WTC11 (cell line): ENCODE measurements around the gene EIF5. TPM values are rescaled to one million over a fixed set of nuclear protein-coding genes. Genes with fewer than 3 reads are reported as not detected.

ENCODE experiments used
- ATAC-seq: fragments of 200-7000 bp; cut with Tn5 transposase; 2 replicates; pipeline ENCODE4 v1.10.0; 2021; ENCODE audit warnings: mild to moderate bottlenecking, moderate library complexity
- CTCF ChIA-PET: fragments of 300-600 bp; sonication (Branson Sonifier 250); formaldehyde crosslinking; loops from one replicate; lab custom pipeline; 2021; ENCODE audit warnings: antibody characterized with exemption; lab: Charles Lee
- POLR2A ChIA-PET: fragments of 350-600 bp; sonication (Branson Sonifier 250); formaldehyde crosslinking; loops from one replicate; lab custom pipeline; 2021; ENCODE audit warnings: antibody characterized with exemption; lab: Charles Lee
- DNase-seq: peaks from one replicate; pipeline ENCODE4 v3.0.0; 2021; ENCODE audit warnings: low spot score
- H3K27ac Mint-ChIP-seq: 2 replicates; pipeline ENCODE4 v1.8.0; 2021; ENCODE audit warnings: mixed read lengths
- H3K27me3 Mint-ChIP-seq: 2 replicates; pipeline ENCODE4 v1.8.0; 2021; ENCODE audit warnings: low read depth, mild to moderate bottlenecking, moderate library complexity, mixed read lengths
- H3K36me3 Mint-ChIP-seq: 2 replicates; pipeline ENCODE4 v1.8.0; 2021; ENCODE audit warnings: mixed read lengths
- H3K4me1 Mint-ChIP-seq: 2 replicates; pipeline ENCODE4 v1.8.0; 2022; ENCODE audit warnings: mixed read lengths
- H3K4me3 Mint-ChIP-seq: 2 replicates; pipeline ENCODE4 v1.8.0; 2021; ENCODE audit warnings: mild to moderate bottlenecking, moderate library complexity, mixed read lengths
- H3K9me3 Mint-ChIP-seq: 2 replicates; pipeline ENCODE4 v1.8.0; 2021; ENCODE audit warnings: mixed read lengths
- ARID4B ChIP-seq: sonication (generic); formaldehyde crosslinking; IDR thresholded peaks from 2 replicates; pipeline ENCODE4 v1.8.0; 2023; ENCODE audit warnings: missing genetic modification reagents, mild to moderate bottlenecking, borderline replicate concordance
- ATF1 ChIP-seq: sonication (generic); formaldehyde crosslinking; IDR thresholded peaks from 2 replicates; pipeline ENCODE4 v1.8.1; 2023; ENCODE audit warnings: mild to moderate bottlenecking, moderate library complexity, missing genetic modification reagents
- EMX1 ChIP-seq: fragments of 250-450 bp; sonication (Bioruptor Pico); IDR thresholded peaks from 2 replicates; pipeline ENCODE4 v1.8.0; 2021; ENCODE audit warnings: mild to moderate bottlenecking
- FOXP1 ChIP-seq: sonication (generic); formaldehyde crosslinking; IDR thresholded peaks from 2 replicates; pipeline ENCODE4 v1.8.0; 2022; ENCODE audit warnings: missing genetic modification reagents, mild to moderate bottlenecking, moderate library complexity, borderline replicate concordance
- SOX15 ChIP-seq: fragments of 250-450 bp; sonication (Bioruptor Pico); IDR thresholded peaks from 2 replicates; pipeline ENCODE4 v1.9.0; 2021; ENCODE audit warnings: mild to moderate bottlenecking
- TCF7 ChIP-seq: sonication (generic); formaldehyde crosslinking; IDR thresholded peaks from 2 replicates; pipeline ENCODE4 v1.8.0; 2022; ENCODE audit warnings: mild to moderate bottlenecking, low read depth, missing genetic modification reagents, moderate library complexity
- TEAD1 ChIP-seq: sonication (generic); formaldehyde crosslinking; IDR thresholded peaks from 2 replicates; pipeline ENCODE4 v1.8.0; 2022; ENCODE audit warnings: mild to moderate bottlenecking, missing genetic modification reagents
- ZNF121 ChIP-seq: sonication (generic); formaldehyde crosslinking; IDR thresholded peaks from 2 replicates; pipeline ENCODE4 v1.8.0; 2023; ENCODE audit warnings: missing genetic modification reagents
- ZNF138 ChIP-seq: sonication (generic); formaldehyde crosslinking; conservative IDR thresholded peaks from 2 replicates; pipeline ENCODE4 v1.8.1; 2022; ENCODE audit warnings: mild to moderate bottlenecking, moderate library complexity, missing genetic modification reagents
- ZNF219 ChIP-seq: sonication (generic); formaldehyde crosslinking; IDR thresholded peaks from 2 replicates; pipeline ENCODE4 v1.8.0; 2023; ENCODE audit warnings: missing genetic modification reagents, mild to moderate bottlenecking, borderline replicate concordance
- ZNF281 ChIP-seq: sonication (generic); formaldehyde crosslinking; IDR thresholded peaks from 2 replicates; pipeline ENCODE4 v1.8.0; 2023; ENCODE audit warnings: mild to moderate bottlenecking, missing genetic modification reagents
- ZNF317 ChIP-seq: sonication (generic); formaldehyde crosslinking; IDR thresholded peaks from 2 replicates; pipeline ENCODE4 v1.8.1; 2023; ENCODE audit warnings: low read depth, mild to moderate bottlenecking, moderate library complexity, missing genetic modification reagents, borderline replicate concordance
- ZNF423 ChIP-seq: fragments of 250-450 bp; sonication (Bioruptor Pico); IDR thresholded peaks from 2 replicates; pipeline ENCODE4 v2.1.2; 2022; ENCODE audit warnings: mild to moderate bottlenecking, moderate library complexity
- ZNF425 ChIP-seq: fragments of 250-450 bp; sonication (Bioruptor Pico); conservative IDR thresholded peaks from 2 replicates; pipeline ENCODE4 v1.9.0; 2021; ENCODE audit warnings: mild to moderate bottlenecking
- ZNF532 ChIP-seq: fragments of 250-450 bp; sonication (Bioruptor Pico); IDR thresholded peaks from 2 replicates; pipeline ENCODE4 v1.9.0; 2021; ENCODE audit warnings: mild to moderate bottlenecking, borderline replicate concordance
- total RNA-seq: library from RNA; stranded (reverse); gene quantifications from 3 replicates; pipeline ENCODE4 v1.2.3, GENCODE V29; 2021
- TF ChIP-seq, protein P1 (sequence below): fragments of 250-450 bp; sonication (Bioruptor Pico); IDR thresholded peaks from 2 replicates; pipeline ENCODE4 v2.1.2; 2022; ENCODE audit warnings: mild to moderate bottlenecking, moderate library complexity
- TF ChIP-seq, protein P2 (sequence below): sonication (generic); formaldehyde crosslinking; IDR thresholded peaks from 2 replicates; pipeline ENCODE4 v1.8.0; 2022; ENCODE audit warnings: mild to moderate bottlenecking, missing genetic modification reagents

EIF5 gene
- total RNA-seq, 1 experiment from 2014 or later = 282 TPM

GRCh38 chr14:103318750-103319419 is 15.2 kb upstream of the EIF5 start (continued):
- TF ChIP-seq FOXP1 (CRISPR knock-in tag) = no peak
- TF ChIP-seq ZNF425 (CRISPR knock-in tag) = no peak

- ChIA-PET POLR2A (no interaction called here), CTCF (interaction anchor here (1.8 kb wide), 1 partner anchor 214 kb away, joined by 5 read pairs; no protein-coding TSS in a partner anchor)
- H3K27ac Mint-ChIP-seq = no peak overlapping the region
- no peak for DNase-seq
- TF ChIP-seq ZNF532 (CRISPR knock-in tag) (no peak), EMX1 (CRISPR knock-in tag) (no peak), TCF7 (CRISPR knock-in tag) (no peak), TEAD1 (CRISPR knock-in tag) (no peak), FOXP1 (CRISPR knock-in tag) (no peak), ARID4B (CRISPR knock-in tag) (no peak), ZNF423 (CRISPR knock-in tag) (no peak), ATF1 (CRISPR knock-in tag) (no peak), ZNF138 (no peak), ZNF219 (no peak), ZNF317 (CRISPR knock-in tag) (no peak), ZNF121 (no peak), ZNF281 (CRISPR knock-in tag) (no peak), SOX15 (CRISPR knock-in tag) (no peak)
- TF ChIP-seq, protein P1, sequence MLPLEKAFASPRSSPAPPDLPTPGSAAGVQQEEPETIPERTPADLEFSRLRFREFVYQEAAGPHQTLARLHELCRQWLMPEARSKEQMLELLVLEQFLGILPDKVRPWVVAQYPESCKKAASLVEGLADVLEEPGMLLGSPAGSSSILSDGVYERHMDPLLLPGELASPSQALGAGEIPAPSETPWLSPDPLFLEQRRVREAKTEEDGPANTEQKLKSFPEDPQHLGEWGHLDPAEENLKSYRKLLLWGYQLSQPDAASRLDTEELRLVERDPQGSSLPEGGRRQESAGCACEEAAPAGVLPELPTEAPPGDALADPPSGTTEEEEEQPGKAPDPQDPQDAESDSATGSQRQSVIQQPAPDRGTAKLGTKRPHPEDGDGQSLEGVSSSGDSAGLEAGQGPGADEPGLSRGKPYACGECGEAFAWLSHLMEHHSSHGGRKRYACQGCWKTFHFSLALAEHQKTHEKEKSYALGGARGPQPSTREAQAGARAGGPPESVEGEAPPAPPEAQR (CRISPR knock-in tag) = no peak
- TF ChIP-seq, protein P2, sequence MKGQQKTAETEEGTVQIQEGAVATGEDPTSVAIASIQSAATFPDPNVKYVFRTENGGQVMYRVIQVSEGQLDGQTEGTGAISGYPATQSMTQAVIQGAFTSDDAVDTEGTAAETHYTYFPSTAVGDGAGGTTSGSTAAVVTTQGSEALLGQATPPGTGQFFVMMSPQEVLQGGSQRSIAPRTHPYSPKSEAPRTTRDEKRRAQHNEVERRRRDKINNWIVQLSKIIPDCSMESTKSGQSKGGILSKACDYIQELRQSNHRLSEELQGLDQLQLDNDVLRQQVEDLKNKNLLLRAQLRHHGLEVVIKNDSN (CRISPR knock-in tag) = no peak
- no peaks in the 10 kb centered on the region for H3K9me3 Mint-ChIP-seq
- H3K4me1 Mint-ChIP-seq = peaks cover 33% of the 10 kb centered on the region
- no peaks in the 10 kb centered on the region for H3K27me3 Mint-ChIP-seq
- ATAC-seq = no peak
- H3K36me3 Mint-ChIP-seq = no peaks in the 10 kb centered on the region
- H3K4me3 Mint-ChIP-seq = no peak overlapping the region
These were observed 14.6 kb upstream of the EIF5 start for GRCh38 chr14:103319422-103319821.
